WTC11 (cell line): ENCODE results near the gene CALN1. TPM values are rescaled to one million over a fixed set of nuclear protein-coding genes. Genes with fewer than 3 reads are reported as not detected.

Source experiments
- ATAC-seq: fragments of 200-7000 bp; cut with Tn5 transposase; 2 replicates; pipeline ENCODE4 v1.10.0; 2021; ENCODE audit warnings: mild to moderate bottlenecking, moderate library complexity
- CTCF ChIA-PET: fragments of 300-600 bp; sonication (Branson Sonifier 250); formaldehyde crosslinking; loops from one replicate; lab custom pipeline; 2021; ENCODE audit warnings: antibody characterized with exemption; lab: Charles Lee
- POLR2A ChIA-PET: fragments of 350-600 bp; sonication (Branson Sonifier 250); formaldehyde crosslinking; loops from one replicate; lab custom pipeline; 2021; ENCODE audit warnings: antibody characterized with exemption; lab: Charles Lee
- DNase-seq: peaks from one replicate; pipeline ENCODE4 v3.0.0; 2021; ENCODE audit warnings: low spot score
- H3K27ac Mint-ChIP-seq: 2 replicates; pipeline ENCODE4 v1.8.0; 2021; ENCODE audit warnings: mixed read lengths
- H3K27me3 Mint-ChIP-seq: 2 replicates; pipeline ENCODE4 v1.8.0; 2021; ENCODE audit warnings: low read depth, mild to moderate bottlenecking, moderate library complexity, mixed read lengths
- H3K36me3 Mint-ChIP-seq: 2 replicates; pipeline ENCODE4 v1.8.0; 2021; ENCODE audit warnings: mixed read lengths
- H3K4me1 Mint-ChIP-seq: 2 replicates; pipeline ENCODE4 v1.8.0; 2022; ENCODE audit warnings: mixed read lengths
- H3K4me3 Mint-ChIP-seq: 2 replicates; pipeline ENCODE4 v1.8.0; 2021; ENCODE audit warnings: mild to moderate bottlenecking, moderate library complexity, mixed read lengths
- H3K9me3 Mint-ChIP-seq: 2 replicates; pipeline ENCODE4 v1.8.0; 2021; ENCODE audit warnings: mixed read lengths
- CBFB ChIP-seq: sonication (generic); formaldehyde crosslinking; IDR thresholded peaks from 2 replicates; pipeline ENCODE4 v1.8.1; 2022; ENCODE audit warnings: mild to moderate bottlenecking, low read depth, missing genetic modification reagents
- CREM ChIP-seq: sonication (generic); formaldehyde crosslinking; IDR thresholded peaks from 2 replicates; pipeline ENCODE4 v1.8.1; 2022; ENCODE audit warnings: mild to moderate bottlenecking, missing genetic modification reagents, moderate library complexity
- ELF4 ChIP-seq: sonication (generic); formaldehyde crosslinking; IDR thresholded peaks from 2 replicates; pipeline ENCODE4 v1.8.1; 2022; ENCODE audit warnings: low read depth, mild to moderate bottlenecking, moderate library complexity, missing genetic modification reagents
- ETV6 ChIP-seq: sonication (generic); formaldehyde crosslinking; IDR thresholded peaks from 2 replicates; pipeline ENCODE4 v1.8.1; 2022; ENCODE audit warnings: mild to moderate bottlenecking, missing genetic modification reagents
- FOXK1 ChIP-seq: sonication (generic); formaldehyde crosslinking; IDR thresholded peaks from 2 replicates; pipeline ENCODE4 v1.8.0; 2022; ENCODE audit warnings: mild to moderate bottlenecking, moderate library complexity, missing genetic modification reagents
- IRF2 ChIP-seq: sonication (generic); formaldehyde crosslinking; IDR thresholded peaks from 2 replicates; pipeline ENCODE4 v1.8.0; 2022; ENCODE audit warnings: low read depth, missing genetic modification reagents, borderline replicate concordance
- RORB ChIP-seq: fragments of 250-450 bp; sonication (Bioruptor Pico); IDR thresholded peaks from 2 replicates; pipeline ENCODE4 v1.9.0; 2021; ENCODE audit warnings: mild to moderate bottlenecking
- SMAD3 ChIP-seq: sonication (generic); formaldehyde crosslinking; IDR thresholded peaks from 2 replicates; pipeline ENCODE4 v1.8.0; 2022; ENCODE audit warnings: missing genetic modification reagents, mild to moderate bottlenecking, borderline replicate concordance
- SMAD4 ChIP-seq: sonication (generic); formaldehyde crosslinking; IDR thresholded peaks from 2 replicates; pipeline ENCODE4 v1.8.0; 2022; ENCODE audit warnings: mild to moderate bottlenecking, missing genetic modification reagents
- ZNF121 ChIP-seq: sonication (generic); formaldehyde crosslinking; IDR thresholded peaks from 2 replicates; pipeline ENCODE4 v1.8.0; 2023; ENCODE audit warnings: missing genetic modification reagents
- ZNF219 ChIP-seq: sonication (generic); formaldehyde crosslinking; IDR thresholded peaks from 2 replicates; pipeline ENCODE4 v1.8.0; 2023; ENCODE audit warnings: missing genetic modification reagents, mild to moderate bottlenecking, borderline replicate concordance
- ZNF396 ChIP-seq: fragments of 250-450 bp; sonication (Bioruptor Pico); IDR thresholded peaks from 2 replicates; pipeline ENCODE4 v1.8.0; 2021; ENCODE audit warnings: mild to moderate bottlenecking, moderate library complexity, borderline replicate concordance
- total RNA-seq: library from RNA; stranded (reverse); gene quantifications from 3 replicates; pipeline ENCODE4 v1.2.3, GENCODE V29; 2021
- TF ChIP-seq, protein P1 (sequence below): sonication (generic); formaldehyde crosslinking; IDR thresholded peaks from 2 replicates; pipeline ENCODE4 v1.8.0; 2022; ENCODE audit warnings: missing genetic modification reagents
- TF ChIP-seq, protein P2 (sequence below): fragments of 250-450 bp; sonication (Bioruptor Pico); IDR thresholded peaks from 2 replicates; pipeline ENCODE4 v1.9.0; 2021; ENCODE audit warnings: mild to moderate bottlenecking
- TF ChIP-seq, protein P3 (sequence below): fragments of 250-450 bp; sonication (Bioruptor Pico); IDR thresholded peaks from 2 replicates; pipeline ENCODE4 v1.9.0; 2021; ENCODE audit warnings: mild to moderate bottlenecking, borderline replicate concordance

Gene CALN1
- total RNA-seq, 1 experiment from 2014 or later: 10.5 TPM

DNA sequence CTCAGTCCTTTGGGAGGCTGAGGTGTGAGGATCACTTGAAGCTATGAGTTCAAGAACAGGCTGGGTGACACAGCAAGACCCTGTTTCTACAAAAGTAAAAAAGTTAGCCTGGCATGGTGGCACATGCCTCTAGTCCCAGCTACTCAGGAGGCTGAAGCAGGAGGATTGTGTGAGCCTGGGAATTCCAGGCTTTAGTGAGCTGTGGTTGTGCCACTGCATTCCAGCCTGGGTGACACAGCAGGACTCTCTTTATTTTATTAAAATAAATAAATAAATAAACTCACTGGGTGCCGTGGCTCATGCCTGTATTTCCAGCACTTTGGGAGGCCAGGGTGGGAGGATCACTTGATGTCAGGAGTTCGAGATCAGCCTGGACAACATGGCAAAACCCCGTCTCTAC is 607.9 kb downstream of the CALN1 start (continued):
- TF ChIP-seq, protein P1, sequence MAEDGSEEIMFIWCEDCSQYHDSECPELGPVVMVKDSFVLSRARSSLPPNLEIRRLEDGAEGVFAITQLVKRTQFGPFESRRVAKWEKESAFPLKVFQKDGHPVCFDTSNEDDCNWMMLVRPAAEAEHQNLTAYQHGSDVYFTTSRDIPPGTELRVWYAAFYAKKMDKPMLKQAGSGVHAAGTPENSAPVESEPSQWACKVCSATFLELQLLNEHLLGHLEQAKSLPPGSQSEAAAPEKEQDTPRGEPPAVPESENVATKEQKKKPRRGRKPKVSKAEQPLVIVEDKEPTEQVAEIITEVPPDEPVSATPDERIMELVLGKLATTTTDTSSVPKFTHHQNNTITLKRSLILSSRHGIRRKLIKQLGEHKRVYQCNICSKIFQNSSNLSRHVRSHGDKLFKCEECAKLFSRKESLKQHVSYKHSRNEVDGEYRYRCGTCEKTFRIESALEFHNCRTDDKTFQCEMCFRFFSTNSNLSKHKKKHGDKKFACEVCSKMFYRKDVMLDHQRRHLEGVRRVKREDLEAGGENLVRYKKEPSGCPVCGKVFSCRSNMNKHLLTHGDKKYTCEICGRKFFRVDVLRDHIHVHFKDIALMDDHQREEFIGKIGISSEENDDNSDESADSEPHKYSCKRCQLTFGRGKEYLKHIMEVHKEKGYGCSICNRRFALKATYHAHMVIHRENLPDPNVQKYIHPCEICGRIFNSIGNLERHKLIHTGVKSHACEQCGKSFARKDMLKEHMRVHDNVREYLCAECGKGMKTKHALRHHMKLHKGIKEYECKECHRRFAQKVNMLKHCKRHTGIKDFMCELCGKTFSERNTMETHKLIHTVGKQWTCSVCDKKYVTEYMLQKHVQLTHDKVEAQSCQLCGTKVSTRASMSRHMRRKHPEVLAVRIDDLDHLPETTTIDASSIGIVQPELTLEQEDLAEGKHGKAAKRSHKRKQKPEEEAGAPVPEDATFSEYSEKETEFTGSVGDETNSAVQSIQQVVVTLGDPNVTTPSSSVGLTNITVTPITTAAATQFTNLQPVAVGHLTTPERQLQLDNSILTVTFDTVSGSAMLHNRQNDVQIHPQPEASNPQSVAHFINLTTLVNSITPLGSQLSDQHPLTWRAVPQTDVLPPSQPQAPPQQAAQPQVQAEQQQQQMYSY (CRISPR knock-in tag): no peak
- TF ChIP-seq FOXK1 (CRISPR knock-in tag) (no peak), ETV6 (CRISPR knock-in tag) (no peak)
- TF ChIP-seq, protein P2, sequence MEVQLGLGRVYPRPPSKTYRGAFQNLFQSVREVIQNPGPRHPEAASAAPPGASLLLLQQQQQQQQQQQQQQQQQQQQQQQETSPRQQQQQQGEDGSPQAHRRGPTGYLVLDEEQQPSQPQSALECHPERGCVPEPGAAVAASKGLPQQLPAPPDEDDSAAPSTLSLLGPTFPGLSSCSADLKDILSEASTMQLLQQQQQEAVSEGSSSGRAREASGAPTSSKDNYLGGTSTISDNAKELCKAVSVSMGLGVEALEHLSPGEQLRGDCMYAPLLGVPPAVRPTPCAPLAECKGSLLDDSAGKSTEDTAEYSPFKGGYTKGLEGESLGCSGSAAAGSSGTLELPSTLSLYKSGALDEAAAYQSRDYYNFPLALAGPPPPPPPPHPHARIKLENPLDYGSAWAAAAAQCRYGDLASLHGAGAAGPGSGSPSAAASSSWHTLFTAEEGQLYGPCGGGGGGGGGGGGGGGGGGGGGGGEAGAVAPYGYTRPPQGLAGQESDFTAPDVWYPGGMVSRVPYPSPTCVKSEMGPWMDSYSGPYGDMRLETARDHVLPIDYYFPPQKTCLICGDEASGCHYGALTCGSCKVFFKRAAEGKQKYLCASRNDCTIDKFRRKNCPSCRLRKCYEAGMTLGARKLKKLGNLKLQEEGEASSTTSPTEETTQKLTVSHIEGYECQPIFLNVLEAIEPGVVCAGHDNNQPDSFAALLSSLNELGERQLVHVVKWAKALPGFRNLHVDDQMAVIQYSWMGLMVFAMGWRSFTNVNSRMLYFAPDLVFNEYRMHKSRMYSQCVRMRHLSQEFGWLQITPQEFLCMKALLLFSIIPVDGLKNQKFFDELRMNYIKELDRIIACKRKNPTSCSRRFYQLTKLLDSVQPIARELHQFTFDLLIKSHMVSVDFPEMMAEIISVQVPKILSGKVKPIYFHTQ: no peak

DNA sequence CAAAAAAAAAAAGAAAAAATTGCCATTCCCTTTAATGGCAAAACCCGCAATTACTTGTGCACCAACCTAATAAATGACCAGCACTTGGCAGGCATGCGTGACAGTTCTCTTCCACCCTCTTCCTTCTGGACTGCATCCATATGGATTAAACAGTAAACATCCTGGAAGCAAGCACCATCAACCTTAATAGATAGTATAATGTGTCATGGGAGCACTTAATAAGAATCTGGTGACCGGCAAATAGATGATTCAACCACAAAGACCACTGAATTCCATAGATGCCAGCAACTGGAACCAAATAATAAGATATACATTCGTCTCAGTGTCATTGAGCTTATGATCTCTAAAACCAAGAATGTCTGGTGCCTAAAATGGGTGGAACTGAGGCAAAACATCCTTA is 610.2 kb downstream of the CALN1 start:
- no peak for TF ChIP-seq ETV6 (CRISPR knock-in tag)
- no peak for TF ChIP-seq ZNF121 (CRISPR knock-in tag)
- TF ChIP-seq SMAD4 (CRISPR knock-in tag): no peak
- TF ChIP-seq ZNF219 (CRISPR knock-in tag): no peak
- TF ChIP-seq, protein P3, sequence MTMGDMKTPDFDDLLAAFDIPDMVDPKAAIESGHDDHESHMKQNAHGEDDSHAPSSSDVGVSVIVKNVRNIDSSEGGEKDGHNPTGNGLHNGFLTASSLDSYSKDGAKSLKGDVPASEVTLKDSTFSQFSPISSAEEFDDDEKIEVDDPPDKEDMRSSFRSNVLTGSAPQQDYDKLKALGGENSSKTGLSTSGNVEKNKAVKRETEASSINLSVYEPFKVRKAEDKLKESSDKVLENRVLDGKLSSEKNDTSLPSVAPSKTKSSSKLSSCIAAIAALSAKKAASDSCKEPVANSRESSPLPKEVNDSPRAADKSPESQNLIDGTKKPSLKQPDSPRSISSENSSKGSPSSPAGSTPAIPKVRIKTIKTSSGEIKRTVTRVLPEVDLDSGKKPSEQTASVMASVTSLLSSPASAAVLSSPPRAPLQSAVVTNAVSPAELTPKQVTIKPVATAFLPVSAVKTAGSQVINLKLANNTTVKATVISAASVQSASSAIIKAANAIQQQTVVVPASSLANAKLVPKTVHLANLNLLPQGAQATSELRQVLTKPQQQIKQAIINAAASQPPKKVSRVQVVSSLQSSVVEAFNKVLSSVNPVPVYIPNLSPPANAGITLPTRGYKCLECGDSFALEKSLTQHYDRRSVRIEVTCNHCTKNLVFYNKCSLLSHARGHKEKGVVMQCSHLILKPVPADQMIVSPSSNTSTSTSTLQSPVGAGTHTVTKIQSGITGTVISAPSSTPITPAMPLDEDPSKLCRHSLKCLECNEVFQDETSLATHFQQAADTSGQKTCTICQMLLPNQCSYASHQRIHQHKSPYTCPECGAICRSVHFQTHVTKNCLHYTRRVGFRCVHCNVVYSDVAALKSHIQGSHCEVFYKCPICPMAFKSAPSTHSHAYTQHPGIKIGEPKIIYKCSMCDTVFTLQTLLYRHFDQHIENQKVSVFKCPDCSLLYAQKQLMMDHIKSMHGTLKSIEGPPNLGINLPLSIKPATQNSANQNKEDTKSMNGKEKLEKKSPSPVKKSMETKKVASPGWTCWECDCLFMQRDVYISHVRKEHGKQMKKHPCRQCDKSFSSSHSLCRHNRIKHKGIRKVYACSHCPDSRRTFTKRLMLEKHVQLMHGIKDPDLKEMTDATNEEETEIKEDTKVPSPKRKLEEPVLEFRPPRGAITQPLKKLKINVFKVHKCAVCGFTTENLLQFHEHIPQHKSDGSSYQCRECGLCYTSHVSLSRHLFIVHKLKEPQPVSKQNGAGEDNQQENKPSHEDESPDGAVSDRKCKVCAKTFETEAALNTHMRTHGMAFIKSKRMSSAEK (CRISPR knock-in tag): no peak
- TF ChIP-seq SMAD3 (CRISPR knock-in tag): no peak
- TF ChIP-seq RORB (CRISPR knock-in tag): no peak
- TF ChIP-seq CBFB (CRISPR knock-in tag): no peak
- no peak for TF ChIP-seq ELF4
- no peak for TF ChIP-seq IRF2
- TF ChIP-seq CREM: no peak
- no peak for TF ChIP-seq ZNF396 (CRISPR knock-in tag)
- TF ChIP-seq, all 79 proteins: peak for 0
- Mint-ChIP-seq H3K4me1 (no peaks in the 10 kb centered on the region), H3K36me3 (peaks cover 12% of the 10 kb centered on the region), H3K27ac (no peak overlapping the region), H3K9me3 (peaks cover 12% of the 10 kb centered on the region), H3K27me3 (peaks cover 5% of the 10 kb centered on the region; the same call in 1 of the 2 replicates), H3K4me3 (no peak overlapping the region)
- CTCF ChIA-PET: interaction anchor here (0.6 kb wide), 1 partner anchor 50 kb away, joined by 4 read pairs; no protein-coding TSS in a partner anchor
- DNase-seq (no peak), ATAC-seq (no peak)
- POLR2A ChIA-PET: no interaction called here
